Stromal cell of bone marrow (primary cell): Measurements from ENCODE around the gene S100Z.

Experiments
- DNase-seq: peaks from one replicate; pipeline ENCODE4 v3.0.0-alpha.2; 2012; ENCODE audit warnings: low read depth

Gene S100Z

DNA sequence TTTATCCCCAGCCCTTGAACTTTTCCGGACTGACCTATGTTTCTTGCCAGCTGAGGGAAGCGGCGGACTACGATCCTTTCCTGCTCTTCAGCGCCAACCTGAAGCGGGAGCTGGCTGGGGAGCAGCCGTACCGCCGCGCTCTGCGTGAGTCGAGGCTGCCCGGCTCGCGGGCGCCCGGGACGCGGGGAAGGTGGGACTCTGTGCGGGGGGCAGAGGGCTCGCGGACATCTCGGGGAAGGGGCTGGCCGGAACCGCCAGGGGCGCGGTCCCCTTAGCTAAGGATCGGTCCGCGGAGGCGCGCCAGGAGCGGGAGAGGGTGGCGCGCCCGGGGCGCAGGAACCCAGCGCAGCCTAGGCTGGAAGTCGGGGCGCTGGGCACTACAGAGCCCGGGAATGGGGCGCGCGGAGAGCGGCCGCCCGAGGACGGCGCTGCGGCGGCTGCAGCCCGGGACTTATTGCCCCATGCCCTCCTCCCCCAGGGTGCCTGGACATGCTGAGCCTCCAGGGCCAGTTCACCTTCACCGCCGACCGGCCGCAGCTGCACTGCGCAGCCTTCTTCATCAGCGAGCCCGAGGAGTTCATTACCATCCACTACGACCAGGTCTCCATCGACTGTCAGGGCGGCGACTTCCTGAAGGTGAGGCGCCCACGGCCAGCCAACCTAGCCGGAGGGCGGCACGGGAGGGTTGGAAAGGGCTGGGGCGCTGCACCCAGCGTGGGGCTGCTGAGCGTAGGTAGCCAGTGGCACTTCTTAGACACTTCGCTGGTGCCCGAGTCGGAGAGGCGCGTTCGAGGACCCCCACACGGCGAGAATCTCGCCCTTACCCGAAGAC is 104.0 kb downstream of the S100Z start:
- no peak for DNase-seq

DNA sequence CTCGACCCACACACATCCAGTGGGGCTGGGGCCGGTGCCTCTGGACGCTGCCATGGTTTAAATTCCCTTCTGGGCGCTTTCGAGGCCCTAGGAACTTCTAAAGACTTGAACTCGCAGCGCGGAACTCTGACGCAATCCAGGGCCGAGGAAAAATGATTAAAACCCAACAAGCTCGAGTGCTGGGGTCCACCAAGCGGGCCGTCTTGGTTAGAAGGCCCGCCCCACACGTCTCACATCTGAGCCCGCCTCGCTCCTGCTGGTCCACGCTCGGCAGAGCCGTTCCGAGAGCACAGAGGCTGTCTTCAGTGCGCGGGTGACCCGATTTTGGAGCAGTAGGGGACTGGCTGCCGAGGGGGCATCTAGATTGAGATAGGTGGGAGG is 104.6 kb downstream of the S100Z start:
- DNase-seq: no peak

DNA sequence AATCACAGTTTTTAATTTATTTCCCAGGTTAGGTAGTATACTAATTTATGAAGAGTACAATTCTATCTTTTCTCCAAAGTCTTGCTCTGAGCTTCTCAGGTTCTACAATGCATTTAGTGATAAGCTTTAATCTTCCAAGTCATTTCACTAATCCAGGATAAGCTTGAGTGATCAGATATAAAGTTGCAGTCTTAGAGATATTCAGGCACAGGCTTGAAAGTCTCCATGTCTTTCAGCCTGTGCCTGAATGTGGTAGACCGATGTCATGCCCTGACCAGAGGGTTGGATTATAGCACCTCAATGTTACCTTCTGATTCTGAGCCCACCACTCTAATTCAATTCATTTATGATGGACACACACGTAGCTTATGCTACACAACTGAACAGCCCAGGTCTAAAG is 106.2 kb downstream of the S100Z start:
- no peak for DNase-seq

DNA sequence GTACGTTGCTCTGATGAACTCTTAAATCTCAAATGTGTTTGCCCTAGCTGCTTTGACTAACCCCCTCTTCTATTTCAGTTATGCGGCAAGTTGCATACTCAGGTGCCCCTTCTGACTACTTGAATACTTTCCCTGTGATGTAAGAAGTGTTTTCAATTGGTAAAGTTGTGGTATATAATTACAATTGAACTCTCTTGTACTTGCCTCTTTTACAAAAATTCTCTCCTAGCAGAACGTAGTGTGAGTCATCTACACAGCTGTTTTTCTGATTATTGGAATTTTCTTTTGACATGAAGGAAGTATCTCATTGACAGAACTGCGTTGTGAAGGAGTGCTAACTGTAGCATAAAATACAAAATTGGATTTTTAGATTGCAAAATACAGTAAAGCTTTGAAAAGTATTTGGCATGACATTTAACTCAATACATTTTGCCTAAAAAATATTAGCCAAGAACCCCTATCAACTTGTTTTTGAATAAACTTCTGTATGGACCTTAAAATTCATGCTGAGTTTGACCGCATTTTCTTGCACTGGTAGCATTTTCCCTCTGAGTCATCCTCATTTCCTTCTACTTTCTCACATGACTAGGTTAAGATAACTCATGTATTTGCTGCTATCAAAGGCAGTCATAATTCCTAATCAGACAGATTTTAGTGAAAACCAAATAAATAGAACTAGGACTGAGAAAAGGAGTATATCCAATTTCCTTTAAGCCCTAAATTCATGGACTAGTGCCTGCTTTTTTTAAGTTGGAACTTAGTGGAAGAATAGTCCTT is 109.4 kb downstream of the S100Z start:
- peak; percentile 33 for DNase-seq

DNA sequence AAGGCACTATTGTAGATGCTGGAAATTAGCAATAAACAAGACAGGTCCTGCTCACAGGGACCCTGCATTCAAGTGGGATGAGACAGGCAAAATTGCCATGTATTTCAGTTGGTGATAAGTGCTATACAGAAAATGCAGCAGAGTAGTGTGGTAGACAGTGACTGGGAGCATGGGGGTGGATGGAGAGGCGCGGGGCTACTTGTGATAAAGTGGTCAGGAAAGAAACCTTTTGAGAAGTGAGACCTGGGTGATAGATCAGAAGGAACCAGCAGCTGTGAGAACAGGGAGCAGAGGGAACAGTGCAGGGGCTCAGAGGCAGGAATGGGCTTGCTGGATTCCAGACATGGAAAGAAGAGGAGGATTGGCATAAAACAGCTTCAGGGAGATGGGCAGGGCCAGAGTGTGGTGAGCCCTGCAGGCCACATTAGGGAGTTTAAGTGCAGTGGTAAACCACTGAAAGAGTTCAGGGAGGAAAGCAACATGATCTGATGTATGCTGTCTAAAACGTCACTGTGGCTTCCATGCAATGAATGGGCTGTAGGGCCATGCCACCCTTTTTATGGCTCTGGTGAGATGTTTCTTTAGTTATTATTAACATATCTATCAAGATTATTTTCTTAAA is 110.3 kb downstream of the S100Z start:
- DNase-seq: peak; percentile 31

DNA sequence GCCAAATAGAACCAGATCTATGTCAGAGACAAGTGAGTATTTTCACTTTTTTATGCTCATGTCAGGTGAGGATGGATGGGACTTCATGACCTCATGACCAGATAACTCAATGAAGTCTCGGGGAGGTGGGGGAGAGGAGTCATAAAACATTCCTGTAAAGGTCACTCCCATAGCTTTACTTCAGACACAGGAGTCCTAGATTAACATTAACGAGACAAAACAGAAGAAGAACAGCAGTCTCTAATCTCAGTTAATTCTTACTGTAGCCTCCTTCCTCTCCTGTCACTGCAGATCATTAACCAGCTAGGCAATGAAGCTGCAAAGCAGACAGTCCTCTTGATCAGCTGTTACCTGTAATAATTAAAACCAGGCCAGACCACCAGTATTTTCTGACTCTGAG is 114.2 kb downstream of the S100Z start:
- no peak for DNase-seq
